Esophagus muscularis mucosa (tissue), 3 donors: ENCODE measurements around the gene HOXD11.

Source experiments
- CTCF ChIP-seq, 3 experiments: fragments of 200-600 bp in 2 of 3; fragments of 450-650 bp in 1 of 3; sonication (generic) in 2 of 3; IDR thresholded peaks; one replicate each; pipeline ENCODE4 v1.5.1; 2017 to 2019; ENCODE audit warnings: antibody characterized with exemption in 3 of 3, mild to moderate bottlenecking in 2 of 3, moderate library complexity in 1 of 3
- POLR2AphosphoS5 ChIP-seq, 2 donors: sonication (generic); formaldehyde crosslinking; IDR thresholded peaks; one replicate each; pipeline ENCODE4 v1.6.1; 2017; ENCODE audit warnings: antibody characterized with exemption in 2 of 2

- no peak for TF ChIP-seq POLR2AphosphoS5 (IDR thresholded peaks at IDR 0.05)
- TF ChIP-seq CTCF (IDR thresholded peaks at IDR 0.05): no peak
Measured at GRCh38 chr2:176115883-176116813, 9.1 kb downstream of the HOXD11 start, which contains the start of gene HOXD10.
